HEK293 (cell line): ENCODE measurements around the gene TNNC1.

Source experiments
- HOXC10 ChIP-seq: sonication (generic); formaldehyde crosslinking; IDR thresholded peaks from 2 replicates; pipeline ENCODE4 v1.8.1; 2023; ENCODE audit warnings: mild to moderate bottlenecking, missing genetic modification reagents
- PRDM1 ChIP-seq: fragments of 450-650 bp; formaldehyde crosslinking; IDR thresholded peaks from 2 replicates; pipeline ENCODE4; 2016; ENCODE audit warnings: missing biosample characterization, missing genetic modification characterization
- SETDB1 ChIP-seq: IDR thresholded peaks from one replicate; pipeline ENCODE4 v1.6.1; 2017; ENCODE audit warnings: mild to moderate bottlenecking, low read length, moderate library complexity, mixed read lengths; ENCODE audit not compliant: insufficient read length
- ZFP41 ChIP-seq: fragments of 450-650 bp; formaldehyde crosslinking; IDR thresholded peaks from 2 replicates; pipeline ENCODE4 v1.5.1; 2016; ENCODE audit warnings: missing biosample characterization, missing genetic modification characterization, borderline replicate concordance
- ZNF366 ChIP-seq: fragments of 450-650 bp; formaldehyde crosslinking; conservative IDR thresholded peaks from 2 replicates; pipeline ENCODE4 v1.5.1; 2016; ENCODE audit warnings: missing biosample characterization, missing genetic modification characterization
- TF ChIP-seq, protein P1 (sequence below): fragments of 450-650 bp; formaldehyde crosslinking; IDR thresholded peaks from 2 replicates; pipeline ENCODE4 v1.5.1; 2016; ENCODE audit warnings: missing biosample characterization, missing genetic modification characterization
- TF ChIP-seq, protein P2 (sequence below): fragments of 450-650 bp; formaldehyde crosslinking; optimal IDR thresholded peaks from 2 replicates; pipeline ENCODE3; 2016; ENCODE audit warnings: missing biosample characterization, mild to moderate bottlenecking, missing genetic modification characterization

DNA sequence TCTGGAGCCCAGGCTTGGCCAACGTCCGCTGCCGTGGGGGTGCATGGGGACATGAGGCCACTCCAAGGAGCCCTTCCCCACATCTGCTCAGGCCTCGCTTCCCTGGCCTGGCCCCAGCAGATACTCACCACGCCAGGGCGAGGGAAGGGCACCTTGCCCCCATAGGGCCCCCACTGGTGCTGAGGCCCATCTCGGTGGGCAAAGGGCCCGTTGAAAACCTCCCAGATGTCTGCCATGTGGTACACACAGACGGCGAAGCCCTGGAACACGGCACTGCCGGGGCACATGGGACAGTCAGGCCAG lies 13.6 kb downstream of the TNNC1 start:
- TF ChIP-seq ZFP41 = no peak
- TF ChIP-seq, protein P1, sequence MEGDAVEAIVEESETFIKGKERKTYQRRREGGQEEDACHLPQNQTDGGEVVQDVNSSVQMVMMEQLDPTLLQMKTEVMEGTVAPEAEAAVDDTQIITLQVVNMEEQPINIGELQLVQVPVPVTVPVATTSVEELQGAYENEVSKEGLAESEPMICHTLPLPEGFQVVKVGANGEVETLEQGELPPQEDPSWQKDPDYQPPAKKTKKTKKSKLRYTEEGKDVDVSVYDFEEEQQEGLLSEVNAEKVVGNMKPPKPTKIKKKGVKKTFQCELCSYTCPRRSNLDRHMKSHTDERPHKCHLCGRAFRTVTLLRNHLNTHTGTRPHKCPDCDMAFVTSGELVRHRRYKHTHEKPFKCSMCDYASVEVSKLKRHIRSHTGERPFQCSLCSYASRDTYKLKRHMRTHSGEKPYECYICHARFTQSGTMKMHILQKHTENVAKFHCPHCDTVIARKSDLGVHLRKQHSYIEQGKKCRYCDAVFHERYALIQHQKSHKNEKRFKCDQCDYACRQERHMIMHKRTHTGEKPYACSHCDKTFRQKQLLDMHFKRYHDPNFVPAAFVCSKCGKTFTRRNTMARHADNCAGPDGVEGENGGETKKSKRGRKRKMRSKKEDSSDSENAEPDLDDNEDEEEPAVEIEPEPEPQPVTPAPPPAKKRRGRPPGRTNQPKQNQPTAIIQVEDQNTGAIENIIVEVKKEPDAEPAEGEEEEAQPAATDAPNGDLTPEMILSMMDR (tag by site-specific recombination) = no peak
- no peak for TF ChIP-seq HOXC10 (CRISPR knock-in tag)
- TF ChIP-seq PRDM1 = no peak
- no peak for TF ChIP-seq ZNF366 (tag by site-specific recombination)
- no peak for TF ChIP-seq SETDB1
- TF ChIP-seq, protein P2, sequence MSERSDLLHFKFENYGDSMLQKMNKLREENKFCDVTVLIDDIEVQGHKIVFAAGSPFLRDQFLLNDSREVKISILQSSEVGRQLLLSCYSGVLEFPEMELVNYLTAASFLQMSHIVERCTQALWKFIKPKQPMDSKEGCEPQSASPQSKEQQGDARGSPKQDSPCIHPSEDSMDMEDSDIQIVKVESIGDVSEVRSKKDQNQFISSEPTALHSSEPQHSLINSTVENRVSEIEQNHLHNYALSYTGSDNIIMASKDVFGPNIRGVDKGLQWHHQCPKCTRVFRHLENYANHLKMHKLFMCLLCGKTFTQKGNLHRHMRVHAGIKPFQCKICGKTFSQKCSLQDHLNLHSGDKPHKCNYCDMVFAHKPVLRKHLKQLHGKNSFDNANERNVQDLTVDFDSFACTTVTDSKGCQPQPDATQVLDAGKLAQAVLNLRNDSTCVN (tag by site-specific recombination) = no peak
